ENCODE data around the gene CDH18.

The CDH18 gene

DNA sequence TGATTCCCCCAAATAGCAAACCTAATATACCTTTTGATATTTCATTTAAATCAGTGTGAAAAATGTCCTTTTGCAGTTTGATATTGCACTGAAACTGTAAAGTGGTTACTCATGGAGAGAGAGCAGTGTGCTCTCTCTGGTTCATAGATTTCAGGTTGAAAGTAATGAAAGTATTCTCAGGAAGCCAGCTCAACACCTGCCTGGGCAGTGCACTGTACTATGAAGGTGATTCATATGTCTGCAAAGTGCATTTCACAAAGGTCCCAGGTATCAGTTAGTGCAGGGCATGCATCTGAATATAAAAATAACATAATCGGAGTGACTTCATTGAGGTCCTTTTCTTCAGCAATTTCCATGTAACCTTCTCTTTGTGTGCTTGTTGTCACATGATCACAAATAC is 274.3 kb downstream of the CDH18 start:
- no peak for DNase-seq

DNA sequence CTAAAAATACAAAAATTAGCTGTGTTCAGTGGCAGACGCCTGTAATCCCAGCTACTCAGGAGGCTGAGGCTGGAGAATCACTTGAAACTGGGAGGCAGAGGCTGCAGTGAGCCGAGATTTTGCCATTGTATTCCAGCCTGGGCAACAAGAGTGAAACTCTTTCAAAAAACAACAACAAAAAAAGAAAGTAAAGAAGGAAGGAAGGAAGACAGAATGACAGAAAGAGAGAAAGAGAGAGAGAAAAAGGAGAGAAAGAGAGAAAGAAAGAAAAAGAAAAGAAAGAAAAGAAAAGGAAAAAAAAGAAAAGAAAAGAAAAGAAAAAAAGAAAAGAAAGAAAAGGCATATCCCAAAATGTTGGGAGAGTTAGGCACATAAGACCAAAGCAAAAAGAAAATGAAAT is 278.6 kb downstream of the CDH18 start:
- DNase-seq = no peak

GRCh38 chr5:19706776-19707175 is 281.2 kb downstream of the CDH18 start:
- DNase-seq = no peak

DNA sequence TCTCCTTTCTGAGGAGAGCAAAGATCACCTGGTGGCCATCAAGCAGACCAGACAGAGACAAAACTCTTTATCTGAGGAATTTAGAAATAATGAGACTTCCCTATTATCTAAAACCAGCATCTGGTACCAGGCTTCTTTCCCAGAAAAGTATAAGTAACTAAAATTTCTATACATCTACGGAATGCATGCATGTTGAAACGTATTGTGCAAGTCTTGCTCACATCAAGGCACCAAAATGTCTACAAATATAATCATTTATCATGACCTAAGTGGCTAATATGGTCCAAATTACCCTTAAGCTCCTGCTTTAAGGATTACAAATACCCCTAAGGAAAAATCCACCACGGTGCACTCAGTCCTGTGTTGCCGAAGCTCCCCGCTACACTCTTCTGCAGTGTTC is 286.3 kb downstream of the CDH18 start:
- no peak for DNase-seq

DNA sequence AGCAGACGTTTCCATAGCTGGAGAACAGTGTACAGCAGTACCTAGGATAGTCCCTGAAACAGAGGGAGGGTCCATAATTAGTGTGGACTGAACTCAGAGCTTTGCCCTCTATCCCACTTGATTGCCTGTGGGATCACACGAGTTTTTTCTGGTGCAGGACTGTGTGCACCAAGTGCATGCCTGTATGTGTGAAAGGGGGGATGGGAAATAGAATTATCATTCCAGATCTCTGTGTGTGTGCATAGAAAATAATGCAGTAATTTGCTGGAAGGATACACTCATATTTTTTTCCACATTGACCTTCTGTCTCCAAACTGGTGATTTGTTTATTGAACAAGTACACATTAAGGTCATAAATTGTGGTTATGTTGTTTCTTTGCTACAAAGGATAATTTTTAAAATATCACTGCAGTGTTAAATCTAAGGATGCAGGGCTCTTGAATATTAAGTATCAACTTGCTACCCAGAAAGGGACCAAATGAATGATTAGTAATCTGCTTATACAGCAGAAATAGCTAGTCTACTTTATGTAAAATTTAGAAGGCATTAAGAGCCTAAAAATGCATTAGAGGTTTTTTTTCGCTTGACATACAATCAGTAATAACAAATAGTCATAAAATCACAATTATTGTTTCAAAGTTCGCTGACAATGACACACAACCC is 292.9 kb downstream of the CDH18 start:
- DNase-seq = no peak

DNA sequence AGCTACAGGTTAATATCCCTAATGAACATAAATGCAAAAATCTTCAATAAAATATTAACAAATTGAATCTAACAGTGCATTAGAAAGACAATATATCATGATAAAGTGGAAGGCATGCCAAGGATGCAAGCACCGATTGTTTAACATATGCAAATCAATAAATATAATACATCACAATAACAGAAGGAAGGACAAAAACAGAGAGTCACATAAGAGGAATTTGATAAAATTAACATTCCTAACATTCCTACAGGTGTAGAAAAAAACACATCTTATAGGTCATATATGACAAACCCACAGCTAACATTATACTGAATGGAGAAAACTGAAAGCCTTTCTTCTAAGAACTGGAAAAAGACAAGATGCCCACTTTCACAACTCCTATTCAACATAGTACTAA is 297.0 kb downstream of the CDH18 start:
- no peak for DNase-seq

GRCh38 chr5:19685473-19685872 is 302.5 kb downstream of the CDH18 start:
- no peak for DNase-seq

GRCh38 chr5:19676895-19677294 is 311.1 kb downstream of the CDH18 start:
- DNase-seq = no peak

DNA sequence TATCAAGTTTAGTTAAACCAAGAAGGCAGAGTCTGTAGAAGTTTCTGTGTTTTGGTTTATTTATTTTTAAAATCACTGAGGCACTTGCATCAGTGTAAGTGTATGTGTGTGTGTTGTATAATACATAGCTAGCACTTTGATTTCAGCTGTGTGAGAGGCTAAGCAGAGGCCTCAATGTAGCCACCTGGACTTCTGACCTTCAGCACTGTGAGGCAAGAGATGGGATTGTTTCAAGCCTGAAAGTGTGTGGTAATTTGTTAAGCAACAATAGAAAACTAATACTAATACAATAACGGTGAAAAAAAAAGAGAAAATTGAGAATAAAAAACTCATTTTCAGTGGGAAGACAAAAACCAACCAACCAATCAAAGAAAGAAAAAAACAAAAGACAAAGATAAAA is 327.3 kb downstream of the CDH18 start:
- DNase-seq = no peak

GRCh38 chr5:19655627-19656026 is 332.4 kb downstream of the CDH18 start:
- no peak for DNase-seq

- no peak for DNase-seq
Observed at GRCh38 chr5:19638461-19638860, 349.5 kb downstream of the CDH18 start.

- DNase-seq = no peak
Observed at GRCh38 chr5:19630876-19631275, 357.1 kb downstream of the CDH18 start.

DNA sequence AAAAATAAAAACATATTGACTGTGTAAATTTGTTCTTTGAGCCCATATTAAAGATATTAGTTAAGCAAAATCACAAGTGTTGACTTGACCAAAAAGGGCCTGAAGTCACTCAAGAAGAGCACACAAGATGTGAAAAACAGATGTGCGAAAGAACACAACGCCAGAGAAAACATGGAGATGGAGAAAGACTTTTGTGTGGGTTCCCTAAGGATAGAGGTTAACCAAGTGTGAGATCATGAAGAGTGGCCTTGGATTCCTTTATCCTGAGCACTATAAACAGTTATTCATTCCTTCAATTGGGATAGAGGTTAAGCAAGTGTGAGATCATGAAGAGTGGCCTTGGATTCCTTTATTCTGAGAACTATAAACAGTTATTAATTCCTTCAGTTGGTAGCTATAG is 361.8 kb downstream of the CDH18 start:
- no peak for DNase-seq

DNA sequence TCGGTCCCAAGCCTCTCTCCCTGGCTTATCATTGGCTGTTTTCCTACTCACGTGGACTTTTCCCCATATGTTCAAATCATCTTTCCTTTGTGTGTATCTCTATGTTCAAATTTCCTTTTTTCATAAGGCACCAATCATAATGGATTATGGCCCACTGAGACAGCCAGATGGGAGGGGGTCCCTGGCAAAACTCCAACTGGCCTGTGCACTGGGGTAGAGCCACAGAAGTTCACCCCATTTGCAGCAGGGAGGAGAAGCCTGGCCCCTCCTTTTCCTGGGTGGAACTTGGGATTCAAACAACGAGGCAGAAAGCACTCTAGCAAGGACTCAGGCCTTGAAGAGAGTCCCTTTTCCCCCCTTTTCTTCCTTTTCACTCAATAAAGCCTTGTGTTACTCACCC is 362.4 kb downstream of the CDH18 start:
- no peak for DNase-seq

DNA sequence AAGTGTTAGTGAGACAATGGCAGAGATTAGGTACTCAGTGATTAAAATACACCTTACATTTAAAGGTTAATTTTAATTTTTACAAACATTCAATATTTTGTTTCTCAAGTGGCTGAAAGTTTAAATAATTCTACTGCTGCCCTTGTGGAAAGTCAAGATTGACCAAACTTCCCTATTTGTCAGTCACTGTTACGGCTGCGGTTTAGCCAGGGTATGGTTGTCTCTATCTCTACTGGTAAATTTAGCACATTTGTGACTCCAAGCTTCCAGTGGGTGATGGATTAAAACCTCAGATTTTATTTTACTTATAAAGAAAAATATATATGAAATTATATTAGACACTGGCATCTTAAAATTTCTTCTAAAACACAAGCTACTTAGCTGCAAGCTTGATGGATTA is 368.4 kb downstream of the CDH18 start:
- DNase-seq = no peak

GRCh38 chr5:19616701-19617215 is 371.2 kb downstream of the CDH18 start:
- DNase-seq = no peak

DNA sequence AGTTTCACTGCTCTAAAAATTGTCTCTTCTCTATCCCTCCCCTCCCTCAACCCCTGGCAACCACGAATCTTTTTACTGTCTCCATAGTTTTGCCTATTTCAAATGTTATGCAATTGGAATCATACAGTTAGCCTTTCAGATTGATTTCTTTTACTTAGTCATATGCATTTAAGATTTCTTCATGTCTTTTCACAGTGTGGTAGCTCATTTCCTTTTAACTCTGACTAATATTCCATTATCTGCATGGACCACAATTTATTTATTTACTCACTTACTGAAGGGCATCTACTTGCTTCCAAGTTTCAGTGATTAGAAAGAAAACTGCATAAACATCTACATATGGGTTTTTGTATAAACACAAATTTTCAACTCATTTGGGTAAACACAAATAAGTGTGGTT is 372.3 kb downstream of the CDH18 start:
- no peak for DNase-seq

DNA sequence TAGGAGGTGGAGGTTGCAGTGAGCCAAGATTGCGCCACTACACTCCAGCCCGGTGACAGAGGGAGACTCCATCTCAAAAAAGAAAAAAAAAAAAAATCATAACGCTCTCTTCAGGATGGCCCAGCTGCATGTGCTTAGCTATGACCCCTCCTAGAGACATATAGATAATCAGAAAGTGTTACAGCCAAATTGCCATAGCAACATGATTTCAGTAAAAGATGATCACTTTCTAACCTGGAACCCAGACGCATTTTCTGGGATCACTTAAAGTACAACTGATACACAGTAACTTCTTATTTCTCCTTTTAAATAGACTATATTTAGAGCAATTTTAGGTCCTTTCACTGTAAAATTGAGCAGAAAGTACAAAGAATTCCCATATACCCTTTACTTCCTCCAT is 372.9 kb downstream of the CDH18 start:
- DNase-seq = no peak

GRCh38 chr5:19608444-19609002 is 379.5 kb downstream of the CDH18 start:
- DNase-seq = no peak

GRCh38 chr5:19605846-19606407 is 382.1 kb downstream of the CDH18 start:
- DNase-seq = no peak

GRCh38 chr5:19584131-19584530 is 403.9 kb downstream of the CDH18 start:
- no peak for DNase-seq

DNA sequence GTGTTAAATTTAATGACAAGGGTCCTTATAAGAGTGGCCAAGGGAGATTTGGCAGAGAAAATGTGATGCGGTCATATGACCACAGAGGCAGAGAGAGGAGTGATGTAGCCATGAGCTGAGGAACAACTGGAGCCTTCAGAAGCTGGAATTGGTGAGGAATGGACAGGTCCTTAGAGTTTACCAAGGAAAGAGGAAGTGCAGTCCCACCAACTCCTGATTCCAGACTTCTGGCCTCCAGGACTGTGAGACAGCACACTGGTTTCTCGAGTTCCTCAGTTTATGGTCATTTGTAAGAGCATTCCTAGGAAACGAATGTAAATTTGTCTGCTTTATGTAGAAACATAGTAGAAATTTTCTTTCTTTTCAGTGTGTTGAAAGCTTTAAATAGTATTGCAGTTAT is 410.1 kb downstream of the CDH18 start:
- no peak for DNase-seq

DNA sequence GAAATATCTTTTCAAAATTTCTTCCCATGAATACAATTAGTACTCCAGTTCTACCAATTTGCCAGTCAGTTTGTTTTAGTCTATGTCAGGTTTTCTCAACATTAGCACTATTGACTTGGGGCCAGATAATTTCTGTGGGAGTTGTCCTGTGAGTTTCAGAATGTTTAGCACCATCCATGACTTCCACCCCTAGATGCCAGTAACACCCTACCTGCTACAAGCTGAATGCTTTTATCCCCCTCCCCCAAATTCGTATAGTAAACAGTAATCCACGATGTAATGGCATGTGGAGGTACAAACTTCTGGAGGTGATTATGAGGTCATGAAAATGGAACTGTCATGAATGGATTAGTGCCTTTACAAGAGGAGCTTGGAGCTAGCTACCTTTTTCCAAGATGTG is 420.0 kb downstream of the CDH18 start:
- DNase-seq = no peak

GRCh38 chr5:19565466-19565865 is 422.5 kb downstream of the CDH18 start:
- DNase-seq = no peak

DNA sequence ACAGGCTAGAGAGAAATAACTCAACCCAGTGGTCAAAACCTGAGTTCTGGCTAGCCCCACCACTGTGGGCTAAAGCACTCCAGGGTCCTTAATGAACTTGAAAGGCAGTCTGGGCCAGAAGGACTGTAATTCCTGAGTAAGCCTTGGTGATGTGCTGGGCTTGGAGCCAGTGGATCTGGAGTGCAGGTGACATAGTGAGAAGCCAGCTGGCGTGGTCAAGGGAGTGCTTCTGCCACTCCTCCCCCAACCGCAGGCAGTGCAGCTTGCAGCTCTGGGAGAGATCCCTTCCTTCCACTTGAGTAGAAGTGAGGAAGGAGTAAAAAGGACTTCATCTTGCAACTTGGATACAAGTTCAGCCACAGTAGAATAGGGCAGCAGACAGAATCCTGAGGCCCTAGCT is 424.0 kb downstream of the CDH18 start:
- DNase-seq = no peak

Data from femur (tissue), 1 donor.